Measurements from ENCODE around the gene BOD1.

Gene BOD1

GRCh38 chr5:173643964-173644363, 27.5 kb upstream of the BOD1 start:
- no peaks in the 10 kb centered on the region for H3K9me3 ChIP-seq (ENCODE audit: insufficient read depth, low read depth, low read length)
- TF ChIP-seq CTCF (conservative IDR thresholded peaks at IDR 0.05; ENCODE audit: low read length) (no peak), EZH2phosphoT487 (IDR thresholded peaks at IDR 0.05; ENCODE audit: borderline replicate concordance) (no peak)
- H3F3A ChIP-seq (ENCODE audit: low read depth), result no peaks in the 10 kb centered on the region
- no peak overlapping the region for H3K4me2 ChIP-seq (ENCODE audit: low read depth, low read length, poor library complexity, severe bottlenecking)
- H3K4me3 ChIP-seq (ENCODE audit: low read length, poor library complexity, severe bottlenecking), result no peak overlapping the region
- no peaks in the 10 kb centered on the region for H3K79me2 ChIP-seq (ENCODE audit: insufficient read depth, low read length)
- no peak overlapping the region for H3K9ac ChIP-seq (ENCODE audit: low read depth, low read length, poor library complexity, severe bottlenecking)
- H3K4me1 ChIP-seq (ENCODE audit: insufficient read depth, low read length, poor library complexity, severe bottlenecking), result no peaks in the 10 kb centered on the region
- H4K20me1 ChIP-seq (ENCODE audit: insufficient read depth, low read length, poor library complexity, severe bottlenecking), result no peaks in the 10 kb centered on the region
- H3K9me2 ChIP-seq (replicated peaks; ENCODE audit: low read depth, low read length), result no peaks in the 10 kb centered on the region
- H2AFZ ChIP-seq (ENCODE audit: low read length), result no peak overlapping the region
- no peaks in the 10 kb centered on the region for H3K27me3 ChIP-seq (ENCODE audit: insufficient read depth, low read length, poor library complexity, severe bottlenecking)
- H3K36me3 ChIP-seq (ENCODE audit: insufficient read depth, low read length), result no peaks in the 10 kb centered on the region

GRCh38 chr5:173642895-173643481, 26.5 kb upstream of the BOD1 start:
- Histone ChIP-seq H3K9me2 (replicated peaks; ENCODE audit: low read depth, low read length) (no peaks in the 10 kb centered on the region), H3K79me2 (ENCODE audit: insufficient read depth, low read length) (no peaks in the 10 kb centered on the region), H3K4me1 (ENCODE audit: insufficient read depth, low read length, poor library complexity, severe bottlenecking) (no peaks in the 10 kb centered on the region), H3K9me3 (ENCODE audit: insufficient read depth, low read depth, low read length) (no peaks in the 10 kb centered on the region), H3K4me3 (ENCODE audit: low read length, poor library complexity, severe bottlenecking) (no peak overlapping the region), H3K9ac (ENCODE audit: low read depth, low read length, poor library complexity, severe bottlenecking) (no peak overlapping the region), H3K27me3 (ENCODE audit: insufficient read depth, low read length, poor library complexity, severe bottlenecking) (no peaks in the 10 kb centered on the region), H3K4me2 (ENCODE audit: low read depth, low read length, poor library complexity, severe bottlenecking) (no peak overlapping the region), H3K36me3 (ENCODE audit: insufficient read depth, low read length) (no peaks in the 10 kb centered on the region), H3F3A (ENCODE audit: low read depth) (no peaks in the 10 kb centered on the region), H2AFZ (ENCODE audit: low read length) (no peak overlapping the region), H4K20me1 (ENCODE audit: insufficient read depth, low read length, poor library complexity, severe bottlenecking) (no peaks in the 10 kb centered on the region)
- no peak for TF ChIP-seq EZH2phosphoT487 (IDR thresholded peaks at IDR 0.05; ENCODE audit: borderline replicate concordance)
- TF ChIP-seq CTCF (conservative IDR thresholded peaks at IDR 0.05; ENCODE audit: low read length), result no peak

GRCh38 chr5:173642191-173642816, 25.9 kb upstream of the BOD1 start:
- Histone ChIP-seq H3K36me3 (ENCODE audit: insufficient read depth, low read length) (no peaks in the 10 kb centered on the region), H3K27me3 (ENCODE audit: insufficient read depth, low read length, poor library complexity, severe bottlenecking) (no peaks in the 10 kb centered on the region), H3K9me3 (ENCODE audit: insufficient read depth, low read depth, low read length) (no peaks in the 10 kb centered on the region), H3K79me2 (ENCODE audit: insufficient read depth, low read length) (no peaks in the 10 kb centered on the region), H2AFZ (ENCODE audit: low read length) (no peak overlapping the region), H3K4me2 (ENCODE audit: low read depth, low read length, poor library complexity, severe bottlenecking) (no peak overlapping the region), H3K4me1 (ENCODE audit: insufficient read depth, low read length, poor library complexity, severe bottlenecking) (no peaks in the 10 kb centered on the region), H4K20me1 (ENCODE audit: insufficient read depth, low read length, poor library complexity, severe bottlenecking) (no peaks in the 10 kb centered on the region), H3K9me2 (replicated peaks; ENCODE audit: low read depth, low read length) (no peaks in the 10 kb centered on the region), H3F3A (ENCODE audit: low read depth) (no peaks in the 10 kb centered on the region), H3K9ac (ENCODE audit: low read depth, low read length, poor library complexity, severe bottlenecking) (no peak overlapping the region), H3K4me3 (ENCODE audit: low read length, poor library complexity, severe bottlenecking) (no peak overlapping the region)
- TF ChIP-seq CTCF (conservative IDR thresholded peaks at IDR 0.05; ENCODE audit: low read length) (no peak), EZH2phosphoT487 (IDR thresholded peaks at IDR 0.05; ENCODE audit: borderline replicate concordance) (no peak)
